ENCODE data around the gene PLXNA4.

The PLXNA4 gene

DNA sequence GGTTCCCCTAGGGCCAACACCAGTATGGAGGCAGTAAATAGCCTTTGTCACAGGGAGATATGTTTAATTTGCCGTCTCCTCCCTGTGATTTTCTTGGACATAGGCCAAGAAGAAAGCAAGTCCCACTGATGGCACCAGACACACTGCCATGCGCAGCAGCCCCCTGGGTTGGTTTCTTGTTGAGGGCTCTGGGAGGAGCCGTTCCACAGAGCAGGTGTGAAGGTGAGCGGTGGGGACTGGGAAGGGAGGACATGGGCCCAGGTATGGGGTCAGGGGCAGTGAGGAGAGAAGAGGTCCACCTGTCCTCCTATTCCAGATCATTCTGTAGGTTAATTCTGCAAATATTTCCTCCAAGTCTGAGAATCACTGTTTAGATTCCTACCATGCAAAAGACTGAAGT, 376.1 kb downstream of the PLXNA4 start:
- no peak for TF ChIP-seq POLR2A (IDR thresholded peaks at IDR 0.05; ENCODE audit: low read length)
- no peak for TF ChIP-seq GATA1 (IDR thresholded peaks at IDR 0.05; ENCODE audit: low read depth, low read length)
- DNase-seq: no peak

DNA sequence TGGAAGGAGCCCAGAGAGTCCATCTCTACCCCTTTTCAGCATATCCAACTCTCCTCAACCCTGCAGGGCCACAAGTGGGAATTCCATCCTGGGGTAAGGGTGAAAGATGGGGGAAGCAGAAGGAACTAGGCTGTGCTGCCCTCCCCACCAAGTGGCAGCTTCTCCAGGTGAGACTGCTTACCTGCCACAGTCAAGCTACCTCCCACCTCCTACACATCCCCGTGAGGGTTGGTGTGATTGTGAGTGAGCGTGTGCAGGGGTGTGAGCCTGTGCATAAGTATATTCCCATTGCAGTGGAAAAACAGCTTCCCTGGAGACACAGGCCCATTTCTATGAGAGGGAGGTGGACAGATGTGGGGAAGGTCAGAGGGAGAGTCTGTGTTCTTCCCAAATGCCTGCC, 376.6 kb downstream of the PLXNA4 start:
- TF ChIP-seq GATA1 (IDR thresholded peaks at IDR 0.05; ENCODE audit: low read depth, low read length) (no peak), POLR2A (IDR thresholded peaks at IDR 0.05; ENCODE audit: low read length) (no peak)
- DNase-seq: no peak

DNA sequence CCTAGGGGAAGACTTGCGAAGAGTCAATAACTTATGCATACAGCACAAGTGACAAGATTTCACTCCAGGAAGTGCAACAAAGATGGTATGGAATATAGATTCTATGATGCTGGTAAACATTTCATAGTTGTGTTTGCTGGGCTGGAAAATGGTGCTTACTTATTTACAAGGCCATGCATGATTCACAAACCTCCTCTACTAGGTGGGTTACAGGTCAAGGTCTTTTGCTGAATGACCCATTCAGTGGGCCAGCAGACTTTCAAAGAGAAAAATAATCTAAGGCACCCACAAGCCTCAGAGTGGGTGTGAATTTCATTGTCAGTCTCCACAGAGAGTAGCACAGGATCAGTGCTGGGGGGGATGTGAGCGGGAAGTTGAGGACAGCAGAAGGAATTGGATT, 378.5 kb downstream of the PLXNA4 start:
- TF ChIP-seq GATA1 (IDR thresholded peaks at IDR 0.05; ENCODE audit: low read depth, low read length) (no peak), POLR2A (IDR thresholded peaks at IDR 0.05; ENCODE audit: low read length) (no peak)
- DNase-seq: no peak

DNA sequence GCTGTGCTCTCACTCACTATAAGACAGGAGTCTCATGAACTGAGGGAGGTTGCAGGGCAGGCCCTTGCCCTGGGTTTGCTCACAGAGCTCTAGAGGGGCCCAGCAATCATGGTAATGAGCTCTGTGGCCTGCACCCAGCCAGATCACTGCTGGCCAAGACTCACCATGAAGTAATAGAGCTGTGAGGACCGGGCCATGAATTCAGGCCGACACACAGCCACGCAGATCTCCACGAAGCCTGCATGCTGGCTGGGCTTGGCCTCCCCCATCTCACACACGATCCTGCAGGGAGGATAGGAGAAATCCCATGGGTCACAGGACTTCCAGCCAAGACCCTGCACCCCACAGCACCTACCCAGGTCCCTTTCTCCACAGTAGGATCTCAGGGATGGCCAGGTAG, 382.4 kb downstream of the PLXNA4 start:
- TF ChIP-seq POLR2A (IDR thresholded peaks at IDR 0.05; ENCODE audit: low read length): no peak
- no peak for TF ChIP-seq GATA1 (IDR thresholded peaks at IDR 0.05; ENCODE audit: low read depth, low read length)
- no peak for DNase-seq

DNA sequence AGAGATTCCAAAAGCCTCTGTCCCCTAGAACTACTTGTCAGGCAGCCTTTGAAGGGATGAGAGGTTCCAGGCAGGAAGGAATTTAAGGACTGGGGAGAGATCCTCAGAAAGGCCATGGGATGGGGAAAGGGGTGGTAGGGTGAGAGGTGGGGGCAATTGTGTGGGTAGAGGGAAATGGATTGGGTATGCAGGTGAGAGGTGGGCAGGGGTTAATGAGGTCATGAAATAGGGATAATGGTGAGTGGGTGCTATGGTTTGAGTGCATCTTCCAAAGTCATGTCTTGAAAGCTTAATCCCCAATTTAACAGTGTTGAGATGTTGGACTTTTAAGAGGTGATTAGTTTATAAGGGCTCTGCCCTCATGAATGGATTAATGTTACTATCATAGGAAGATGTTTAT, 383.5 kb downstream of the PLXNA4 start:
- TF ChIP-seq POLR2A (IDR thresholded peaks at IDR 0.05; ENCODE audit: low read length): no peak
- no peak for TF ChIP-seq GATA1 (IDR thresholded peaks at IDR 0.05; ENCODE audit: low read depth, low read length)
- DNase-seq: no peak

DNA sequence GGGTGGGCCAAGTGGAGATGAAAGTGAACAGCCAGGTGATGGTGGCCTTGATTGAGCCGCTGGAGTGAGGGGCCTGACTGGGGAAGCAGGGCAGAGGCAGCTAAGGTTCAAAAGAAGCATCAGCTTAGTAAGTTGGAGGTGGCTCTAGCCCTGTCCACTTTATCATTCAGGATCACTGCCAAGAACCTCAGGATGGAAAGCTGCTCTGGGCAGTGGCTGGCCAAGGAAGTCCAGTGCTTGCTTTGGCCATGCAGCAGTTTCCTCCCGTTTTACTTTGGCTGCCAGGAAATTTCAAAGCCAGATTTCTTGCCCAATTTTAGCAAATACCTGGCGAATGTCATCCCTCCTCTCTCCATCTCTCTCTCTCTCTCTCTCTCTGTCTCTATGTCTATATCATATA, 384.9 kb downstream of the PLXNA4 start:
- DNase-seq: no peak
- TF ChIP-seq GATA1 (IDR thresholded peaks at IDR 0.05; ENCODE audit: low read depth, low read length) (no peak), POLR2A (IDR thresholded peaks at IDR 0.05; ENCODE audit: low read length) (no peak)

DNA sequence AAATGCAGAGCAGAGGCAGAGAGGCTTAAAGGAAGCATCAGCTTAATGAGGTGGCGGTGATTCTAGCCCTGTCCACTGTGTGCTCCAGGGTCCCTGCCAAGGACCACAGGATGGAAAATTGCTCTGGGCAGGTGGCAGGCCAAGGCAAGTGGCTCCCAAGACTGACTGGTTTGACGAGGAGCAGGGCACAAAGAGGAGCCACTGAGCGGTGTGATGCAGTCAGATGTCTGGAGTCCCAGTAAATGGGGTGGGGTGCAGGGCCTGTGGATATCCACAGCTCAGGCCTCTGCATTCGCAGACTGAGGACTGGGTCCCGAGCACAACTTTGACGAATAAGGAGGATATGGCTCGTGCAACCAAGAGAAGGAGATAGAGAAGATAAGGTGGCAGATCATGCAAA, 385.6 kb downstream of the PLXNA4 start:
- DNase-seq: no peak
- TF ChIP-seq POLR2A (IDR thresholded peaks at IDR 0.05; ENCODE audit: low read length): no peak
- TF ChIP-seq GATA1 (IDR thresholded peaks at IDR 0.05; ENCODE audit: low read depth, low read length): no peak

DNA sequence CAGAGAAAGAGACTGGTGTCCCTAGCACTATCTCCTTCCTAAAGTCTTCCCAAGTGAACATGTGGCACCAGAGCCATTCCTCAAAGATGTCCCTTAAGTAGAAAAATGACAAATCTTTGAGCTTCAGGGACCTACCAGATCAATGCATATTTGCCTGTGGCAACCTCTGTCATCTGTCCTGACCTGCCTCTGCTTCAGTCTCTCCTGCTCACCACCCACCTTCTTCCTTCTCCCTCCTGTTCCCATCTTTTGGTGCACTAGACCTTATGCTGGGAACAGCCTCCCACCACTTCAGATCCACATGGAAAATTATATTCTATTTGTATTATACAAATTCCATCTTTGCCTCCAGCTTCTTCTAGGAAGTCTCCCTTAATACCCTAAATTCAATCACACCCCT, 386.4 kb downstream of the PLXNA4 start:
- DNase-seq: no peak
- TF ChIP-seq POLR2A (IDR thresholded peaks at IDR 0.05; ENCODE audit: low read length) (no peak), GATA1 (IDR thresholded peaks at IDR 0.05; ENCODE audit: low read depth, low read length) (no peak)

DNA sequence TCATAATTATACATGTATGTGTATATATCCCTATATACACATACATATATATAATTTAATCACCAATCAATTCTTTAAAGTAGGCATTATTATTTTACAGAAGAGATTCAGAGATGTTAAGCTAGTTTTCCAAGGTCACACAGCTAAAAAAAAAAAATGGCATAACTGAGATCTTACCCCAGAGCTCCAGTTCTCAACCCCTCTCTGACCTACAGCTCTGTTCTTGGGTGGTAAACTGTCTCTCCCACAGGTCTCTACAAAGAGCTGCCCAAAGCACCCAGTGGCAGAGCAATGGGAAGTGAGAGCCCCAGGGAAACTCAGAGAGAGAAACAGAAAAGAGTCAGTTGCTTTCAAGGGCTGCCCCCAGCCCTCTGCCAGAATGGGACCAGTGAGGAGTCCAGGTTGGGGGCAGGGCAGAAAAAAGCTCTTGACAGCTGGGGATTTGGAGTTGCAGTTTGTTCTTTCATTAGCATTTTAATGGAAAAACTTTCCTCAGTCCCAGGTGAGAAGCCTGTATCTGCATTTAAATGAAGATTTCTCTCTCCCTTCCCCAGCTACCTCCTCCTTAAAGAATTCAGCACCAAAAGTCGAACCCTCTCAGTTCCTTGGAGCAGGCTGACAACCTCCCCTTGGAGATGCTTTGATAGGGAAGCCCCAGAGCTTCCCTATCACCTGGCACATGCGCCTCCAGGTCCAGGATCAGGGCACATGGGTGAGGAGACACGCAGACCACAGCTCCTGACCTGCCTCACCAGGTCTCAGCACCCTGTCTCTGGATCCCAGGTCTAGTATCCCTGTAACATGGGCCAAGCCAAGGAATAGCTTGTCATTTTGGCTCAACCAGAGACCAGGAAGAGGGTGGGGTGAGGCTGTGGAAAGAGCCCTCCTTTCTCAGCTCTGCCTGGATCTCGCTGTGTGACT, 388.1 kb downstream of the PLXNA4 start:
- TF ChIP-seq POLR2A (IDR thresholded peaks at IDR 0.05; ENCODE audit: low read length) (no peak), GATA1 (IDR thresholded peaks at IDR 0.05; ENCODE audit: low read depth, low read length) (no peak)
- DNase-seq: no peak

DNA sequence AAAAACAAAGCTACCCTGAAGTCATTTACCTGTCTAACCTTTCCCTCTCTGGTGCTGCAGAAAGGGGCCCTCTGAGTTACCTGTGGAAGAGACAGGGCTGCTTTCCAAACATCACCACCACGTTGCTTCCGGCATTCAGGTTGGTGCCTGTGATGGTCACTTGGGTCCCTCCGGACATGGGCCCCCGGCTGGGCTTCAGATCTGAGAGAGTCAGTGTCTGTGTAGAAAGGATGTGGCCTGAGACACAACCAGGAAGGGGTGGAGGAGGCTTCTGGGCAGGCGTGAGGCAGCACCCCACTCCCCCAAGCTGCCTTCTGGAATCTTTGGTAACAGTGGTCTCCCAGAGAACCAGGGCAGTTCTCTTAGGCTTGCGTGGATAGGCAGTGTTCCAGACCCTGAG, 388.9 kb downstream of the PLXNA4 start:
- TF ChIP-seq POLR2A (IDR thresholded peaks at IDR 0.05; ENCODE audit: low read length) (no peak), GATA1 (IDR thresholded peaks at IDR 0.05; ENCODE audit: low read depth, low read length) (no peak)
- no peak for DNase-seq

DNA sequence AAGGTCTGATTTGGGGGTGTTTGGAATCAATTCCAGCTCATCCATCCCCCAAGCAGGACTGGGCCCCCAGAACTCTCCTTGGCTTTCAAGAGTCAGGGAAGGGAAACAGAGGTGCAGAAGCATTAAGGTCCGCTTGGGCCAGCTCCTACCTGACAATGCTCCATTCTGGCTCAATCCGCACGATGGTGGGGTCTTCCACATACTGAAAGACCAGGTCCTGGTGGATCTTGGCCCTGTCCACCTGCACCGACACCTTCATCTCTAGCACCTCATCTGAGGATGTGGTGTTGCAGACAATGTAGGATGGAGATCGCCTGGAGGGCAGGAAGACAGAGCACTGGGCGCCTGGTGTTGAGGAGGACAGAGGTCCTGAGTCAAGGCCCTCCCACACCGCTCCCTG, 391.1 kb downstream of the PLXNA4 start:
- no peak for DNase-seq
- TF ChIP-seq GATA1 (IDR thresholded peaks at IDR 0.05; ENCODE audit: low read depth, low read length): no peak
- no peak for TF ChIP-seq POLR2A (IDR thresholded peaks at IDR 0.05; ENCODE audit: low read length)

DNA sequence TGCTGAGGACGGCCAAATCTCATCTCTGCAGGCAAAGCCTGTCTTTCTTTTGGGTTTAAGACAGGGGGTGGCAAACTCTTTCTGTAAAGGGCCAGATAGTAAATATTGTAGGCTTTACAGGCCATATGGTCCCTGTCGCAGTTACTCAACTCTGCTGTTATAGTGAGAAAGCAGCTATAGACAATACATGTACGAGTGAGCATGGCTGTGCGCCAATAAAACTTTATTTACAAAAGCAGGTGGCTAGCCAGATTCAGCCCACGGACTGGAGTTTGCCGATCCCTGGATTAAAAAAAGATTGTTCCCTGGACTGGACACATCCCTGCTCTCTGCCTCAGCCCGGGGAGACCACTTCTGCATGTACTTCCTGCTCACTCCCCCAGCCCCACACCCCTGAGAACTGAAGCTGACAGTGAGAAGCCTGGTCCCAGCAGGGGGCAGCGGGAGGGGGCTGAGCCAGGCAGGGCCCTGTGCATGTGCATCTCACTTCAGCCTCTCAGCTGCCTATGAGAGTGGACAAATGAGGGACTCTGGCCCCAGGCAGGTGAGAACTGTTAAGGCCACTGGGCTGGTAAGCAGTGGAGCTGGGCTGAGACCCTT, 392.4 kb downstream of the PLXNA4 start:
- no peak for DNase-seq

DNA sequence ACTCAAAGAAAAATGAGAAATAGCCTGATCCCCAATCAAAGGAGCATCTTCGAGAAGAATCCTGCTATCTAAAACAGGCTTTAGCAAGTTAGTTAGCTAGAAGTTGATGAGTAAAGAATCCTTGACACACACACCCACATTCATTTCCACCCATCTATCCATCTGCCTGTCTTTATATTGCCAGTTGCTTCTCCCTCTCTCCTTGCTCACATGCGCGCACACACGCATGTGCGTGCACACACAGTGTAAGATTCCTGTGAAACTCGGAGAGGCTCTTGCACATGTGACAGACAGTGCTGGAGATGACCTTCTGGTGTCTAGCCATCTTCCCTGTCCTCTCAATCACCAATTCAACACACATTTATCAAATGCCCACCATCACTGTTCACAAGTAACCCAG, 393.3 kb downstream of the PLXNA4 start:
- TF ChIP-seq GATA1 (IDR thresholded peaks at IDR 0.05; ENCODE audit: low read depth, low read length): no peak
- no peak for TF ChIP-seq POLR2A (IDR thresholded peaks at IDR 0.05; ENCODE audit: low read length)
- no peak for DNase-seq

More for the DNA sequence above, 392.4 kb downstream of the PLXNA4 start:
- TF ChIP-seq POLR2A (IDR thresholded peaks at IDR 0.05; ENCODE audit: low read length): no peak
- no peak for TF ChIP-seq GATA1 (IDR thresholded peaks at IDR 0.05; ENCODE audit: low read depth, low read length)

DNA sequence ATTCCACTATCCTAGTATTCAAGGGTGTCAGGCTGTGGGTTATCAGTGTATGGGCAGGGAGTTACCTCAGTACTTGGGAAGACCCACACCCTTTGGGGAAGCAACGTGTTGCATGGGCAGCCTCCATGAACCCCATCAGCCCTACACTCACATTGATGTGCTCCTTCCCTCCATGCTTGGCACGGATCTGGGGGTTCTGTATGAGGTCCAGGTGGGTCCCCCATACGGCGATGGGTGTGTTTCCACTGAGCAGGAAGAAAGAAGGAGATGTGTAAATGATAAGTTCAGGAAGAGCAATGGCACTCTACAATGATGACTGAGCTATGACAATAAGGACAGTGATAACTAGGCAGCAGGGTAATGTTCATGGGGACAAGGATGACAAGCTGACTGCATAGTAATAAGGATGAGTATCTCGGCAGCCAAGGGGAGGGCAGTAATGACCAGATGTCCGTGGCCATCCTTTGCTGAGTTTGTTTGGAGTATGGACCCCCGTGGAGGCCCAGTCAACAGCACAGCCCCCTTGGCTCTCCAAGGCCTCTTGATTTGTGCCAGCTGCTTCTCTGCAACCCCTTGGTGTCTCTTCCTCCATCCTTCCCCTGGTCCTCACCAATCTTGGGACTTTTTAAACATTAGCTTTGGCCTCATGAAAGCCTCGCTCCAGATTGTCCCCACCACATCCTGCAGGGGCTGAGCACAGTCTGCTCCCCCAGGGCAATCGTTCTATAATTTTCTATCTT, 394.2 kb downstream of the PLXNA4 start:
- TF ChIP-seq GATA1 (IDR thresholded peaks at IDR 0.05; ENCODE audit: low read depth, low read length): no peak
- TF ChIP-seq POLR2A (IDR thresholded peaks at IDR 0.05; ENCODE audit: low read length): no peak
- DNase-seq: no peak

All from erythroblast (primary cell).